Transverse colon (tissue), 4 donors: ENCODE measurements around the gene SYMPK. TPM values are rescaled to one million over a fixed set of nuclear protein-coding genes. Genes with fewer than 3 reads are reported as not detected.

Experiments
- DNase-seq: peaks from one replicate; pipeline ENCODE4 v3.0.0-alpha.2; 2019
- H3K27ac ChIP-seq, 4 donors: fragments of 200-600 bp; sonication (generic); 2 replicates each; pipeline ENCODE4 v1.5.1; 2016 to 2018; ENCODE audit warnings: inconsistent platforms in 4 of 4
- H3K27me3 ChIP-seq: fragments of 200-600 bp; sonication (generic); 2 replicates; pipeline ENCODE4 v1.5.1; 2017; ENCODE audit warnings: inconsistent platforms
- H3K36me3 ChIP-seq, 4 donors: fragments of 200-600 bp; sonication (generic); 2 replicates each; pipeline ENCODE4 v1.5.1; 2017 to 2019; ENCODE audit warnings: inconsistent platforms in 4 of 4
- H3K4me1 ChIP-seq, 4 donors: fragments of 200-600 bp; sonication (generic); 2 replicates each; pipeline ENCODE4 v1.5.1; 2017 to 2020; ENCODE audit warnings: inconsistent platforms in 4 of 4
- H3K4me3 ChIP-seq, 4 donors: fragments of 200-600 bp; sonication (generic); 1 replicate in 1 of 4; 2 replicates in 3 of 4; pipeline versions ENCODE4 v1.5.1 to v1.6.1; 2017 to 2019; ENCODE audit warnings: inconsistent platforms in 4 of 4
- H3K9me3 ChIP-seq, 2 donors: fragments of 200-600 bp; sonication (generic); 2 replicates each; pipeline ENCODE4 v1.5.1; 2017 to 2019; ENCODE audit warnings: inconsistent platforms in 2 of 2
- EP300 ChIP-seq: sonication (generic); formaldehyde crosslinking; IDR thresholded peaks from one replicate; pipeline ENCODE4 v1.6.1; 2017; ENCODE audit warnings: antibody characterized with exemption, low read depth
- POLR2A ChIP-seq: fragments of 450-650 bp; IDR thresholded peaks from one replicate; pipeline ENCODE4 v1.6.1; 2016; ENCODE audit warnings: antibody characterized with exemption, mild to moderate bottlenecking, moderate library complexity
- POLR2AphosphoS5 ChIP-seq, 3 donors: sonication (generic); formaldehyde crosslinking; IDR thresholded peaks; one replicate each; pipeline ENCODE4 v1.6.1; 2016; ENCODE audit warnings: antibody characterized with exemption in 3 of 3
- whole genome bisulfite sequencing, 2 donors: methylation state at CpG; one replicate each; pipeline ENCODE4 v1.1.5; 2018; ENCODE audit warnings: low coverage in 1 of 2; 5-methylcytosine and 5-hydroxymethylcytosine counted together
- in situ Hi-C, 4 donors: fragments of 200-750 bp; cut with MboI; loops; one replicate each; pipeline versions ENCODE4 v1.15.0 to v1.15.1; 2017; ENCODE audit warnings: low sequenced_read_pairs in 3 of 4, low pct_ligation_motif_present in 1 of 4, low pct_unique_long_range_greater_than_20kb in 1 of 4
- intact Hi-C: fragments of 100-400 bp; cut with DNase I; formaldehyde crosslinking; loops from one replicate; pipeline ENCODE4 v1.15.1; 2023; ENCODE audit warnings: low total_unique reads
- total RNA-seq, 4 donors: library from RNA; depleted of rRNA; stranded (reverse); fragments of >200 nt; gene quantifications; one replicate each; pipeline ENCODE4 v1.1.0, GENCODE V29; 2016
- TF ChIP-seq, protein P1 (sequence below), 5 experiments: fragments of 200-600 bp in 3 of 5; fragments of 450-650 bp in 2 of 5; sonication (generic) in 3 of 5; IDR thresholded peaks; 1 replicate in 2 of 5; 2 replicates in 3 of 5; pipeline ENCODE4 v1.5.1; 2016 to 2017; ENCODE audit warnings: antibody characterized with exemption in 5 of 5, inconsistent platforms in 3 of 5, mild to moderate bottlenecking in 2 of 5, moderate library complexity in 1 of 5

Gene SYMPK
- total RNA-seq, 4 donors from 2014 or later, result 35.2 to 189 (median 81.9) TPM

DNA sequence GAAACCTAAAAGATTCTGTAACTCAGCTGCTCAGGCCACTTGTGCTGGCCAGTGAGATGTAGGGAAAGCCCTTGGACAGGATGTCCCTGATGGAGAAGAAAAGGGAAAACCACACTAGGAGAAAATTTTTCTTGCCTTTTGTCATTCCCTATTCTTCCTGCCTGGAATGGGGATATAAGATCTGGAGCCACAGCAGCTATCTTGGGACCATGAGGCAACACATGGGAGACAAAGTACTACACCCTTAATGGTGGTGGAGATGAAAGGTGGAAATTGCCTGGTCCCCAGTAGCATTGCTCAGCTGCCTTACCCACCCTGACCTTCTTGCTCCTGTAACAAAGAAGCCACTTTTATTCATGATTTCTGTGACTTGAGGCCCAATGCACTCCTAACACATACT is 57.2 kb downstream of the SYMPK start:
- intact Hi-C loops, result no loop called here
- Histone ChIP-seq H3K27me3 (peaks cover 5% of the 10 kb centered on the region), H3K4me1 (peaks cover 0 to 5% (median 2%) of the 10 kb centered on the region in 4 donors), H3K4me3 (no peak overlapping the region), H3K27ac (no peak overlapping the region), H3K9me3 (no peaks in the 10 kb centered on the region), H3K36me3 (no peaks in the 10 kb centered on the region)
- TF ChIP-seq, protein P1, sequence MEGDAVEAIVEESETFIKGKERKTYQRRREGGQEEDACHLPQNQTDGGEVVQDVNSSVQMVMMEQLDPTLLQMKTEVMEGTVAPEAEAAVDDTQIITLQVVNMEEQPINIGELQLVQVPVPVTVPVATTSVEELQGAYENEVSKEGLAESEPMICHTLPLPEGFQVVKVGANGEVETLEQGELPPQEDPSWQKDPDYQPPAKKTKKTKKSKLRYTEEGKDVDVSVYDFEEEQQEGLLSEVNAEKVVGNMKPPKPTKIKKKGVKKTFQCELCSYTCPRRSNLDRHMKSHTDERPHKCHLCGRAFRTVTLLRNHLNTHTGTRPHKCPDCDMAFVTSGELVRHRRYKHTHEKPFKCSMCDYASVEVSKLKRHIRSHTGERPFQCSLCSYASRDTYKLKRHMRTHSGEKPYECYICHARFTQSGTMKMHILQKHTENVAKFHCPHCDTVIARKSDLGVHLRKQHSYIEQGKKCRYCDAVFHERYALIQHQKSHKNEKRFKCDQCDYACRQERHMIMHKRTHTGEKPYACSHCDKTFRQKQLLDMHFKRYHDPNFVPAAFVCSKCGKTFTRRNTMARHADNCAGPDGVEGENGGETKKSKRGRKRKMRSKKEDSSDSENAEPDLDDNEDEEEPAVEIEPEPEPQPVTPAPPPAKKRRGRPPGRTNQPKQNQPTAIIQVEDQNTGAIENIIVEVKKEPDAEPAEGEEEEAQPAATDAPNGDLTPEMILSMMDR (IDR thresholded peaks at IDR 0.05), result no peak
- TF ChIP-seq EP300 (no peak), POLR2AphosphoS5 (IDR thresholded peaks at IDR 0.05) (no peak), POLR2A (no peak)
- no peak for DNase-seq
- in situ Hi-C loops, result no loop called here

DNA sequence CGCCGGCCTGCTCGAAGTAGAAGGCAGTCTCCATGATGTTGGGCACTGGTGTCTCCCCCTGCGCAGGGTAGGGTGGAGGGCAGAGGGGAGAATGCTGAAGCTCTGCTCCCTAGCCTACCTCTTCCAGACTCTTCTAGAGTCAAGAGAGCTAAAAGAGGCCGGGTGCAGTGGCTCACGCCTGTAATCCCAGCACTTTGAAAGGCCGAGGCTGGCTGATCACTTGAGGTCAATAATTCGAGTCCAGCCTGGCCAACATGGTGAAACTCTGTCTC is 58.1 kb downstream of the SYMPK start:
- H3K4me3 ChIP-seq, result no peak overlapping the region
- in situ Hi-C loops (no loop called here), intact Hi-C loops (no loop called here)
- peaks cover 5% of the 10 kb centered on the region for H3K27me3 ChIP-seq
- 88% methylated on average over 8 of the region's 8 CpGs; no CpG with 5 or more reads in 1 of the 2 donors for WGBS, 2 donors
- peaks cover 0 to 5% (median 2%) of the 10 kb centered on the region in 4 donors for H3K4me1 ChIP-seq
- H3K9me3 ChIP-seq, result no peaks in the 10 kb centered on the region
- H3K36me3 ChIP-seq, result no peaks in the 10 kb centered on the region
- H3K27ac ChIP-seq, result no peak overlapping the region
- no peak for DNase-seq
- TF ChIP-seq EP300 (no peak), POLR2A (no peak), POLR2AphosphoS5 (IDR thresholded peaks at IDR 0.05) (no peak)
- TF ChIP-seq, protein P1 (IDR thresholded peaks at IDR 0.05), result no peak

DNA sequence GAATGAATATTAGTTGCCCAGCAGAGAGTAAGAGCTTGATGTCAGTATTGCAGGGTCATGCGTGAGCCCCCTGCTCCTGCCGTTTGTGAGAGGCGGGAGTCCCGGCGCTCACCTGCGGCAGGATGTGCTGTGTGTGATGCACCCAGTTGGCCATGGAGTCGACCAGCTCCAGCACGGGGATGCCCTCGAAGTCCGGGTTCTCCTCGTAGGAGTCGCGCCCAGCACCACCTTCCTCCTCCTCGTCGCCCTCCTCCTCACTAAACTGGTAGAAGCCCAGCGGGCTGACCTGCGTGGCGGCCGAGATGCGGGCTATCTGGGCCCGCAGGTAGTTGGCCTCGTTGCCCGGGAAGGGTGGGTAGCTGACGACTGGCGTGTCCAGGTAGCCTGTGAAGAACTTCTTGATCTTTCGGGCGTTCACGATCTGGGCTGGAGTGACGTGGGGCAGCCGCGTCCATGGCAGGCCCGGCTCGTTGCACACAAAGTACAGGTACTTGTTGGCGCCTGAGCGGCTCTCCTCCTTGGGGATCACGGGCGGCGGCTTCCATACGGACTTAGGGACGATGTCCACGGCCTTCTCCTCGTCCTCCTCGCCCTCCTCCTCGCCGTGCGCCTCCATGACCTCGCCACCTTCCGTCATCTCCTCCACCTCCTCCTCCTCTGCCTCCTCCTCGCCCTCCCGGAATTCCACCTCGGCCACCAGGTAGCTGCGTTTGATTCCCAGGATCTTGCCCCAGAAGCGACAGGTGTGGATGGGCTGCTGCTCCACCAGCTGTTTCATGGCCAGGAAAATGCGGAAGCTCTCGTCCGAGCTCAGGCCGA is 58.6 kb downstream of the SYMPK start:
- peaks cover 0 to under 1% (median under 1%) of the 10 kb centered on the region in 4 donors for H3K4me1 ChIP-seq
- H3K9me3 ChIP-seq, result no peaks in the 10 kb centered on the region
- no peaks in the 10 kb centered on the region for H3K36me3 ChIP-seq
- no peak for DNase-seq
- in situ Hi-C loops (no loop called here), intact Hi-C loops (no loop called here)
- 88% methylated on average over 52 of the region's 57 CpGs; no CpG with 5 or more reads in 1 of the 2 donors for WGBS, 2 donors
- no peak overlapping the region for H3K4me3 ChIP-seq
- no peak overlapping the region for H3K27ac ChIP-seq
- no peak for TF ChIP-seq EP300
- TF ChIP-seq, protein P1 (IDR thresholded peaks at IDR 0.05), result no peak
- TF ChIP-seq POLR2A, result no peak
- no peak for TF ChIP-seq POLR2AphosphoS5 (IDR thresholded peaks at IDR 0.05)
- H3K27me3 ChIP-seq, result peaks cover 5% of the 10 kb centered on the region

DNA sequence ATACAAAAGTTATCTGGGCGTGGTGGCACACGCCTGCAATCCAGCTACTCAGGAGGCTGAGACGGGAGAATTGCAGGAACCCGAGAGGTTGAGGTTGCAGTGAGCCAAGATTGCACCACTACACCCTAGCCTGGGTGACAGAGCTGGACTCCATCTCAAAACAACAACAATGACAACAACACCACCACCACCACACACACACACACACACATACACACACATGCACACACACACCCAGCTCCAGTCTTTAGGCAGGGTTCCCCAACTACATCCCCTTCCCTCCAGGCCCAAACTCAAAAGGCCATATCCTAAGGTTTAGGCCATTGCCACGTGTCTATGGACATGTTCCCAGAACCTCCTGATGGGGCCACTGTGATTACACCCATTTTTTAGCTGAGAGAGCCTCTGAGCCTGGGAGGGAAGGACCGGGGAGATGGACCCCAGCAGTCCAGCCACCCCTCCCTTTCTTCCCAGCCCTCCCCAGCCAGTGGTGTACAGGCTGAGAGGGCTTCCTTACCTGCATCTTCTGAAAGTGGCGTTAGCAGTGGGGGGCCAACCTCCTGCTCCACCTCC is 61.3 kb downstream of the SYMPK start:
- whole genome bisulfite sequencing, 2 donors, result 73 to 100% methylated on average over 1 to 7 of the region's 7 CpGs
- intact Hi-C loops, result no loop called here
- in situ Hi-C loops, result no loop called here

More for the DNA sequence above, 61.3 kb downstream of the SYMPK start:
- Histone ChIP-seq H3K27me3 (peaks cover 5% of the 10 kb centered on the region), H3K27ac (no peak overlapping the region), H3K4me1 (peaks cover 0 to 8% (median 5%) of the 10 kb centered on the region in 4 donors), H3K4me3 (no peak overlapping the region), H3K36me3 (no peaks in the 10 kb centered on the region), H3K9me3 (no peaks in the 10 kb centered on the region)
- no peak for DNase-seq
- TF ChIP-seq POLR2A (no peak), POLR2AphosphoS5 (IDR thresholded peaks at IDR 0.05) (no peak), EP300 (no peak)
- TF ChIP-seq, protein P1 (IDR thresholded peaks at IDR 0.05), result no peak
